WTC11 (cell line): ENCODE results near the gene ZNF750.

ENCODE experiments used
- JUN ChIP-seq: sonication (generic); formaldehyde crosslinking; IDR thresholded peaks from 2 replicates; pipeline ENCODE4 v1.8.0; 2023; ENCODE audit warnings: mild to moderate bottlenecking, missing genetic modification reagents
- NR3C1 ChIP-seq: sonication (generic); formaldehyde crosslinking; conservative IDR thresholded peaks from 2 replicates; pipeline ENCODE4 v1.8.1; 2023; ENCODE audit warnings: low read depth, mild to moderate bottlenecking, missing genetic modification reagents

DNA sequence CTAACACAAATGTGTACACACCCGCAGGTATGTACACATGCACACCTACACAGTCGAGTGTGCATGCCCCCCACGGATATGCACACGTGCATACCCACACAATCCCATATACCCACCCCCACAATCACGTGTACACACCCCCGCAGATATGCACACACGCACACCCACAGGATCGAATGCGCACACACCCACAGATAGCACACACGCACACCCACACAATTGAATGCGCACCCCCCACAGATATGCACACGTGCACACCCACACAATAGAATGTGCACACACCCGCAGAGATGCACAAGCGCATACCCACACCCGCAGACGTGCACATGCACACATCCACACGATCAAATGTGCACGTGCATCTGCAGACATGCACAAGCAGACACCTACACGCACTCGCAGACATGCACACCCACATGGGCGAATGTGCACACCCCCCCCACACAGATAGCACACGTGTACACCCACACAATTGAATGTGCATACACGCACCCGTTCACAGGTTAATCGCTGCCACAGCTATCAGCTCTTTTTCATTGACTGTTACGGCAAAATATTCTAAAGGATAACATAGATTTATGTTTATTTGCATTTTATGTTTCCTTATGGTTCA lies 10.8 kb downstream of the ZNF750 start:
- TF ChIP-seq JUN (CRISPR knock-in tag) (no peak), NR3C1 (CRISPR knock-in tag) (no peak)
